Measurements from ENCODE around the gene HSD17B14. TPM values are rescaled to one million over a fixed set of nuclear protein-coding genes. Genes with fewer than 3 reads are reported as not detected.

The HSD17B14 gene
- total and polyA plus RNA-seq, 2 of the 13 experiments (the other 11 are each of a cell fraction or from before 2014, with no cell fraction given) = 0.58 to 1.2 TPM

- Histone ChIP-seq H2AFZ (ENCODE audit: low read length) (no peak overlapping the region), H3K4me2 (ENCODE audit: low read depth, low read length) (no peak overlapping the region), H3K9me3 (ENCODE audit: low read length) (no peaks in the 10 kb centered on the region), H3K27me3 (ENCODE audit: control insufficient read depth in 1 of 2, insufficient read depth in 2 of 2, low read length in 2 of 2) (no peaks in the 10 kb centered on the region), H3K27ac (ENCODE audit: extremely low read length, insufficient read depth, low read length) (no peak overlapping the region), H3K9ac (ENCODE audit: insufficient read depth, low read depth, low read length) (no peak overlapping the region), H3K36me3 (replicated peaks in 1 of 2; ENCODE audit: control insufficient read depth in 1 of 2, insufficient read depth in 2 of 2, low read length in 2 of 2) (peaks cover 0 to 2% of the 10 kb centered on the region in 2 experiments; a peak in 1 of 5 replicates), H4K20me1 (ENCODE audit: insufficient read depth, low read length) (no peaks in the 10 kb centered on the region), H3K79me2 (ENCODE audit: insufficient read depth, low read length) (no peaks in the 10 kb centered on the region), H3K4me3 (replicated peaks in 1 of 3; ENCODE audit: insufficient read depth in 1 of 3, low read depth in 2 of 3, low read length in 3 of 3) (no peak overlapping the region), H3K4me1 (ENCODE audit: insufficient read depth, low read length) (peaks cover 19% of the 10 kb centered on the region)
- in situ Hi-C loops (cut with HindIII; ENCODE audit: extremely low pct_ligation_motif_present, low pct_unique_long_range_greater_than_20kb) = loop anchor here (10.0 kb wide), 1 partner anchor 159 kb away; the partner anchor contains the start of gene NTN5
- DNase-seq (ENCODE audit: low spot score) (no peak), ATAC-seq (no peak), FAIRE-seq (no peak)
- intact Hi-C loops (cut with micrococcal nuclease; ENCODE audit: unreplicated experiment) = no loop called here
- 93% methylated on average over 4 of the region's 5 CpGs for WGBS (ENCODE audit: low lambda C conversion rate)
- TF ChIP-seq SMAD1 (CRISPR knock-in tag; IDR thresholded peaks at IDR 0.05; ENCODE audit: borderline replicate concordance, low read depth) (no peak), ZHX1 (CRISPR knock-in tag; IDR thresholded peaks at IDR 0.05; ENCODE audit: low read depth) (no peak), ZBTB34 (CRISPR knock-in tag; IDR thresholded peaks at IDR 0.05) (no peak), RXRA (CRISPR knock-in tag; IDR thresholded peaks at IDR 0.05) (no peak), ZFP90 (CRISPR knock-in tag; IDR thresholded peaks at IDR 0.05; ENCODE audit: borderline replicate concordance) (no peak), REPIN1 (CRISPR knock-in tag; IDR thresholded peaks at IDR 0.05; ENCODE audit: borderline replicate concordance, low read depth) (no peak), NR2F6 (IDR thresholded peaks at IDR 0.05) (no peak), NR2F6 (CRISPR knock-in tag; IDR thresholded peaks at IDR 0.05) (no peak)
- CTCF ChIA-PET (ENCODE audit: low intra/inter-chr PET ratio, low total read pairs) = interaction anchor here (0.6 kb wide), 1 partner anchor 46 kb away, joined by 3 read pairs; no protein-coding TSS in a partner anchor
- POLR2A ChIA-PET = no interaction called here
- no TSS peak for BruUV-seq (replicated peaks)
Measured at GRCh38 chr19:48833977-48834376, 2.3 kb downstream of the HSD17B14 start.

Measured in HepG2 (cell line).